GM18870 (cell line): ENCODE measurements around the gene FHDC1.
"Not testable (repeated sequence)": the region's sequence is repeated elsewhere in the genome, so short reads cannot be mapped to it uniquely, and the experiment has no call there.

Source experiments
- ATAC-seq: cut with Tn5 transposase; IDR thresholded peaks from one replicate; pipeline ENCODE4 v1.9.1; 2021; ENCODE audit warnings: moderate library complexity; ENCODE audit not compliant: unreplicated experiment

FHDC1 gene, protein sequence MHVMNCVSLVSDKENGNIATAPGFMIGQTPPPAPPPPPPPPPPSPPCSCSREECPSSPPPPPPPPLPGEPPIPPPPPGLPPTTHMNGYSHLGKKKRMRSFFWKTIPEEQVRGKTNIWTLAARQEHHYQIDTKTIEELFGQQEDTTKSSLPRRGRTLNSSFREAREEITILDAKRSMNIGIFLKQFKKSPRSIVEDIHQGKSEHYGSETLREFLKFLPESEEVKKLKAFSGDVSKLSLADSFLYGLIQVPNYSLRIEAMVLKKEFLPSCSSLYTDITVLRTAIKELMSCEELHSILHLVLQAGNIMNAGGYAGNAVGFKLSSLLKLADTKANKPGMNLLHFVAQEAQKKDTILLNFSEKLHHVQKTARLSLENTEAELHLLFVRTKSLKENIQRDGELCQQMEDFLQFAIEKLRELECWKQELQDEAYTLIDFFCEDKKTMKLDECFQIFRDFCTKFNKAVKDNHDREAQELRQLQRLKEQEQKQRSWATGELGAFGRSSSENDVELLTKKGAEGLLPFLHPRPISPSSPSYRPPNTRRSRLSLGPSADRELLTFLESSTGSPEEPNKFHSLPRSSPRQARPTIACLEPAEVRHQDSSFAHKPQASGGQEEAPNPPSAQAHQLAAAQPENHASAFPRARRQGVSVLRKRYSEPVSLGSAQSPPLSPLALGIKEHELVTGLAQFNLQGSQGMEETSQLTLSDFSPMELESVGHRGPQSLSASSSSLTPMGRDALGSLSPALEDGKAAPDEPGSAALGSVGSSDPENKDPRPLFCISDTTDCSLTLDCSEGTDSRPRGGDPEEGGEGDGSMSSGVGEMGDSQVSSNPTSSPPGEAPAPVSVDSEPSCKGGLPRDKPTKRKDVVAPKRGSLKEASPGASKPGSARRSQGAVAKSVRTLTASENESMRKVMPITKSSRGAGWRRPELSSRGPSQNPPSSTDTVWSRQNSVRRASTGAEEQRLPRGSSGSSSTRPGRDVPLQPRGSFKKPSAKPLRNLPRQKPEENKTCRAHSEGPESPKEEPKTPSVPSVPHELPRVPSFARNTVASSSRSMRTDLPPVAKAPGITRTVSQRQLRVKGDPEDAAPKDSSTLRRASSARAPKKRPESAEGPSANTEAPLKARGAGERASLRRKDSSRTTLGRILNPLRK

DNA sequence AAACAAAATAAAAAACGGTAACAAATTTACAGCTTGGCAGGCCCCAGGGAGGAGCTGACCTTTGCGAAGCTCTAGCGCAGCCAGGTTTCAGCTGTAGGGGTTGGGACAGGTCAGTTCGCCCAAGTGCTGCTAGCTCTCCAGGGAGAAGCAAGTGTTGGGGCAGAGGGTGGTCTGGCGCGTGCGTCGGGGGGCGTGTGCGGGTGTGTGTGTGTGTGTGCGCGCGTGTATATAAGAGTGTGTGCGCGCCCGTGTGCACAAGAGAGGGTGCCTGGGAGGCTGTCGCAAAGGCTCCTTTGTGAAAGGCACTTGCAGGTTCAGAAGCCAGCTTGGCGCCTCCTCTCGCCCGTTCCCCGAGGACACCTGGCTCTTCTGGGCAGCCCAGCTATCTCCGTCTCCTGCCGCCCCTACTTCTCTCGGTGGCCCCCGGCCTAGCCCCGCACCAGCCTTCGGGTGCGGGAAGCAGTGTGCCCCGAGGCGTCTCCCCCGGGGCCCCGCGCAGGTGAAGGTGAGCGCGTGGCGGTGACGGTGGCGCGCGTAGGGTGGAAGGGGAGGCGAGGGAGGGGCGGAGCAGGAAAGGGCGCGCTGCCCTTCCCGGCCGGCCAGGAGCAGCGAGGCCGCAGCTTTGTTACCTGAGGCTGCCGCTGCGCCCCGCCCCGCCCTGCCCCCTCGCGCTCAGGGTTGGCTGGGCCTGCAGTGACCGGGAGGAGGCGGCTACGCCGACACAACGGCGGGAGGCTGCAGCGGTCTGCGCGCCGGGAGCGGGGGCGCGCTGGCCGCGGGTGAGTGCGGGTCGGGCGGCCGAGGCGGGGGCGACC lies at the start of gene FHDC1:
Gene FHDC1 (plus strand): TSS at position 693 of the 815 bp plus-strand sequence. CDS start 6,735 bp downstream, outside the sequence.
- no peak for ATAC-seq

DNA sequence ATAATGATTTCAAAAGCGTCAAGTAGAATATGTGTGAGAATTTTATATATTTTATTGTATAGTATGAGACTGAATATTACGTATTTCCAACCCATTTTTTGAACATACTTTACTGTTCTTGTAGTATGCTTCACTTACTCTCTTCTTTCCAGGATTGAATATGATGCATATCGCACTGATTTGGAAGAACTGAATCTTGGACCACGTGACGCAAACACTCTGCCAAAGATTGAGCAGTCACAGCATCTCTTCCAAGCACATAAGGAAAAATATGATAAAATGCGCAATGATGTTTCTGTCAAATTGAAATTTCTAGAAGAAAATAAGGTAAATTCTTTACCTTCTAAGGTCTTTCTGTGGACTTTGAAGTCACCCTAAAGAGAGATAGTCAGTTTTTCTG lies 48.1 kb upstream of the FHDC1 start:
- ATAC-seq = no peak

DNA sequence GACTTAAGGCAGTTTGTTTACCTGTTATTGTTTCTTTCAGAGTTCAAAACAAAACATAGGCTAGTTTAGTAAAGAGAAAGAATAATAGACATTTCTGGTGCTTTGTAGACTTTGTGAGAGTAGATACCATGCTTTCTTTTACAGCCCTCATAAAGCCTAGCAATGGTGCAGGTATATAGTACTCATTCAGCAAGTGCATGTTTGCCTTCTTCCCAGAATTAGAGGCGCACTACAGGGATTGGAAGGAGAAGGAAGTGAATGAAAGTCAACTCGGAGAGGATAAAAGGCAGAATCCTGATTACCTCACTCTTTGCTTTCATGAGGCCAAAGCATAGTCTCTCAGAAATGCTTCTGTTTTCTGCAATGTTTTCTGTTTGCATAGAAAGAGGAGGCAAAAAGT lies 43.1 kb upstream of the FHDC1 start:
- no peak for ATAC-seq

DNA sequence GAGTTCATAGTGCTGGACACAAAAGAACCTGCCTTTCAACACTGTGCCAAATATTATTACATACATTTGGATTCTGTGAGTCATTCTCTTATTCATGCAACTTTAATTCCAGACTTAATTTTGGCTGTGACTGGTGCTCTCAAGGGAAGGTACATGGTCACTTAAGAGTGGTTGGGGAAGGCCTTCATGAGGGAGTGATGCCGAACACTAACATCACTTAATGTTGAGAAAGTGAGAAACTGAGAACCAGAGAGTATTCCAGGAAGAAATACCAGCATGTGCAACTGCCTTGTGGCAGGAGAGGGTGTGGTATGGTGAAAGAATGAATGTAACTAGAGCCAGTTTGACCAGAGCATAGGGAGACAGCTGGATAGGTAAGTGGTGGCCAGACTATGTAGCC lies 41.5 kb upstream of the FHDC1 start:
- ATAC-seq = no peak

DNA sequence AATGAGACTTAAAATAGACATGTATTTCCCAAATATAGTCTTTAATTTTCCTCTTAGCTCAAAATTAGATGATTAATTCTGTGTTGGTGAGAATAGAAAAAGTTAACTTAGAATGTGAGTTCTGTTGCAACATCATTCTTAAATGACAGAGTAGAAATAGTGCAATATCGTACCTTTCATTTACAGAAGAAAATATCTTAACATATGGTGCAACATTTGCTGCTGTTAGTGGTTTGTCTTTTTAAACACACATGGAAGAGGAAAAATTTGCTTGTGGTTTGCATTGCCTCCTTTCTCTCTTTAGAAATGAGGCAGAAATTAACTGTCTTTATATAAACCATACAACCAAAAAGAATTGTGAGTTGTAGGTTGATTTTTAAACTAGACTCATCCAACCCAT lies 39.3 kb upstream of the FHDC1 start:
- ATAC-seq = no peak

DNA sequence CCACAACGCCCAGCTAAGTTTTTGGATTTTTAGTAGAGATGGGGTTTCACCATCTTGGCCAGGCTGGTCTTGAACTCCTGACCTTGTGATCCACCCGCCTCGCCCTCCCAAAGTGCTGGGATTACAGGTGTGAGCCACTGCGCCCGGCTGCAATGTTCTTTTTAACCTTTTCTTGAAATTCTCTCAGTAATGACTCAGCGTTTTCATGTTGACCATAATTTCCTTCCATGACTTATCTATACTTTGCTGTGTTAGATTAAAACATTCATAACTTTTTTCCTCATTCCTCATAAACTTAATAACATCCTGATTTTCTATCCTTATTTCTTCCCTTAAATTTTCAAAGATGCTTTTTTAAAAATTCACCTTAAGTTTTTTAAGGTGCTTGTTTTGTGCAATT lies 38.0 kb upstream of the FHDC1 start:
- ATAC-seq = not testable (repeated sequence)

DNA sequence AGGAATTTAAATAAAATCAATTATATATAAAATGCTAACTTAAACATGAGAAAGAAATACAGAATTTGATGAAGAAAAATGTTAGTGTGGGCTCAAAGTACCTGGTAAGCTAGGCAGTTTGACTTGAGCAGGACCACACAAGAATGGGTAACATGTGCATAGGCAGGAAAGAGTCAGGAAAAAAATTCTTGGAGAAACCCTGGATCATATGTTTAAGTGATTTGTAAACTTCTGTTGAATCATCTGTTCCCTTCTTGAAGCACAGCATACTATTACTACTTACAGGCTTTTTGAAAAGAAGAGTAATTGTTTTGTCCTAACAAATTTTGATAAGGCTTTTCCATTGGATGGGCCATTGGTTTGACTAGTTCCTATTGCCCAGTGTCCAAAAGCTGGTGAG lies 37.5 kb upstream of the FHDC1 start:
- ATAC-seq = no peak

DNA sequence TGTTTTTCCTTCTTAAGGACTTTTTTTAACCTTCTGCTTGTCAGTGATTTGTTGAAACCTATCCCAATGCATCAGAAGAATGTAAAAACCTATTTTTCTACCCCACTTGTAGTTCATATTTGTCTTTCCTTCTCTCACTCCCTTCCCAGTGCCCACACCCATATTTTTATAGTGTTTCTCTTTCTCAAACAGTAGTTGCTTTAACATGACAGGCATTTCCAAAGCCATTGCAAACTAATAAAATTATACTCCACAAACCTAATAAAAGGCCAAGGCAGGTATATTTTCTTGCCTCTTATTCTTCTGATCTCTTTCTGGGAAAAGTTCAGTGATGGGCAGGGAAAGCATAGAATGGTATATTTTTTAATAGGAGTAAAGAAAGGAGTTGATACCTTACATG lies 35.7 kb upstream of the FHDC1 start:
- no peak for ATAC-seq

DNA sequence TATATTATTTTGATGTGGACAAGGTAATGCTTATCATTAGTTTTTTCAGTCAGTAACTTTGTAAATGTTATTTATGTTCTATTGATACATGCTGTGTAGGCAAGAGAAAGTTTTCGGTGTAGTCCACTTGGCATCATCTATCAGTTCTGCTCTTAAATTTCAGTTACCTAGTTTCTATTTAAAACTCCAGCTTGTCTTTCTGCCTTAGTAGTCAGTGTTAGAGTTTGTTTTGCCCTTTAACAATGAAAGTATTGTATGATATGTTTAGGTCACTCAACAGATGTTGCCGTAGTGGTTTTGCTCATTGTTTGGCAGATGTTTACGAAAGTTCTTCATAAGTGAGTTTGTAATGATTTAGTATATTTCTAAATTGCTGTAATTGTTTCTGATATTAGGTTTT lies 34.9 kb upstream of the FHDC1 start:
- no peak for ATAC-seq

DNA sequence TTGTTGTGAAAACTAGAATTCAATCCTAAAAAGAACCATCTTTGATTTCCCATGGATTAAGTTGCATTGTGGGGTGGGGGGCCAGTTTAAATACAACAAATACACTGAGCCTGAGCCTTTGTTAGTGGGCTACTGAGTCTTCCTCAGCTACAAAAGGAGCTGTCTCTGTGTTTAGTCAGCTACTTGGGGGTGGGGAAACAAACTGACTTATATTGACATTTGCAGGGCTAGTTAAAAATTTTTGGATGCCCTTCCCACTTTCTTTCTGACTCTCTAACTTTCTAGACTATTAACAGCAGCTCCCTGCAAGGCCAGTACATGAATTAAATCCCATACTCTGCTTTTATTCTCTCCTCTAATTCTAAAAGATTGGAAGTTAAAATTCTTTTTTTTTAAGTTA lies 32.5 kb upstream of the FHDC1 start:
- no peak for ATAC-seq

DNA sequence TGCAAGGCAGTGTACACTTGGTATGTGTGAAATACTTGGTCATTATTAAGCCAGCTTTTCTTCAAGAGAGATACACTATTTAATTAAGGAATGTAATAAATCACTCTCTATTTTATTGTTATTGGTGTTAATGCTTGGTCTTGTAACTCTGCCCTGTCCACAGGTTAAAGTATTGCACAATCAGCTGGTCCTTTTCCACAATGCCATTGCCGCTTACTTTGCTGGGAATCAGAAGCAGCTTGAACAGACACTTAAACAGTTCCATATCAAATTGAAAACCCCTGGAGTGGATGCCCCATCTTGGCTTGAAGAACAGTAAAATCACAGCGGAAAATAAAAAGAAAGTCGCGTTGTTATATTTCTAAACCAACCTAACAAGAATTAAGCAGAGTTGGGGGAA lies 26.2 kb upstream of the FHDC1 start:
- no peak for ATAC-seq

DNA sequence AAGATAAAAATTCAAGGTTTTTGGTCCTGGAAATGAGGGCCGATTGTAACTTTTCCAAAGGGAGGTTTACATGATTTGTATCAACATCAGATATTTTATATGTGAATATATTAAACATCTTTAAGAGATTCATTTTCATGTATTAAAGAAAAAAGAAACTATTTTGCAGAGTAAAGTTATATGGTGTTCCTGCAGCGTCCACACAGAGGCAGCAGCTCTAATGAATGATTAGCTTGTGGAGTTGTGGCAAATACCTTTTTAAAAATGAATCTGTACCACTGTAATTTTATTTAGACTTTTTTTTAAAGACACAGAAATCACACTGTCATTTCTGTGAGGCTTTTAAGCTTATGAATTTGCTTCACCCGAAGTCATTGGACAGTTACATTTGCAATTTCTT lies 25.6 kb upstream of the FHDC1 start:
- no peak for ATAC-seq

DNA sequence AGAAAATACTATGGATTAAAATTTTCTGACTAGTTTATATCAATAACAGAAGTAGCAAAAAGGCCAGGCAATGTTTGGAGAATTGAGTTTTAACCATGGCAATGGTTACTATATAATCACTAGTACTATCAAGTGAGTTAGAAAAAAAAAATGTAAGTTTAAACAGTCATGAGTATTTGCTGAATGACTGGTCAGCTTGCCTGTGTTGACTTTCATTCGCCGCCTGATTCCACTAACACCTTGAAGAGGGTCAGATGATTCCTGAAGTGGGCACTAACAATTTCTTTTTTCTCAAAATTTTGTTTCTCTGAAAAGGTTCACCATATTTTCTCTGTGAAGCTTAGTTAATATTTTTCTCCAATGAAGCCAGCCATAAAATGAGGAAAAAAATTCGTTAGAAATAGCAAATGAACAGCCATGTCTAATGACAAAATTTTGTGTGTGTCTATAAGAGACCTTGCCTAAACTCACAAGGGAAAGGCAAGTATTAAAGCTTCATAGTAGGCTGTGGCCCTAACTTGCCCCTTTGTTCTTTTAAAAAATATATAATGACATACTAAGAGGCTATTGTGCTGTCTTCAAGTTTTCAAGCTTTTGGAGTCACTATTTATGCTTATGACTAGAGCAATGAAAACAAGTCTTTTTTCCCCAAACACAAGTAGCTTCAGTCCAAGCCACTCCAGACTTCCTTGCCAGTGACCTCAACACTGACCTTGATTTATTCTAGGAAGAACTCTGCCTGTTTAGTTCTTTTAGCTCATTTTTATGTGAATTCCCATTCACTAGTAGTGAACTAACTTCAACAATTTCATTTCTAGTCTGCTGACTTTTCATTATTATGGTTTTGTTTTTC lies 18.4 kb upstream of the FHDC1 start:
- ATAC-seq = no peak

DNA sequence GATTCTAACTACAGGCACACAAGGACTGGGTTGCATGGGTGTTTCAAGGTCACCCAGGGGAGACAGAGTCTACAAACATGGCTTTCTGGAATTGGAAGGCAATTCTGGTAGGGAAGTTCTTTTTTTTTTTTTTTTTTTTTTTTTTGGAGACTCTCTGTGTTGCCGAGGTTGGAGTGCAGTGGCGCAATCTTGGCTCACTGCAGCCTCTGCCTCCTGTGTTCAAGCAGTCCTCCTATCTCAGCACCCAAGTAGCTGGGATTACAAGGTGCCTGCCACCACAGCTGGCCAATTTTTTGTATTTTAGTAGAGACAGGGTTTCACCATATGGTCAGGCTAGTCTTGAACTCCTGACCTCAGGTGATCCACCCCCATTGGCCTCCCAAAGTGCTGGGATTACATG lies 16.3 kb upstream of the FHDC1 start:
- ATAC-seq = no peak

DNA sequence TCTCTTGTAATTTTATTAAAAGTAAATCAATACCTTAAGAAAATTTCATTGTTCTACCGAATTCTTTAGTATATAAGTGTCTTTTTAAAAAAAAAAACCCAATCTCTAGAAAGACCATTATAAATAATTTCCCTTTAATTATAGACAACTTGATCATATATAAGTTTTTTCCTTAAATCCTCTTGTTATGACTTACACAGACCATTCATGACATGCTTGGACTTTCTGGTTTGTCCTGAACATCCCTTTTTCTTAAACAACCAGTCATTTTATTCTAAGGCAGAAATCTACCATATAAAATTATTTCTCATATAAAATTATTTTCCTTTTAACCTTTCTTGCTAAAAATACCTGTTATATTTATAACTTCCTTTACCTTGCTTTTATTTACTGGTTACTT lies 15.4 kb upstream of the FHDC1 start:
- no peak for ATAC-seq

DNA sequence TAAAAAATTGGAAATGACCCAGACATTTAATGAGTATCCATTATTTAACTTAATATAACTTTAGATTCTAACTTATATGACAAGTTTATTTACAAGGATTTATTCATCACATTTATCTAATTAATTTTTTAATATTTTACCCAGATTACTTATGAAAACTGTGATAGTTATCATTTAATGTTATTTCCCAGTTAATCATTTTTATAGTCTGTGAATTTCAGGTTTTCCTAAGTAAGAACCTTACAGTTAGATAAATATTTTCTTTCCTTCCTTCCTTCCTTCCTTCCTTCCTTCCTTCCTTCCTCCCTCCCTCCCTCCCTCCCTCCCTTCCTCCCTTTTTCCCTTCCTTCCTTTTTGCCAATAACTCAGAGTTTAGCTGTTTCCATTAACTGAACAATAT lies 14.8 kb upstream of the FHDC1 start:
- ATAC-seq = no peak

DNA sequence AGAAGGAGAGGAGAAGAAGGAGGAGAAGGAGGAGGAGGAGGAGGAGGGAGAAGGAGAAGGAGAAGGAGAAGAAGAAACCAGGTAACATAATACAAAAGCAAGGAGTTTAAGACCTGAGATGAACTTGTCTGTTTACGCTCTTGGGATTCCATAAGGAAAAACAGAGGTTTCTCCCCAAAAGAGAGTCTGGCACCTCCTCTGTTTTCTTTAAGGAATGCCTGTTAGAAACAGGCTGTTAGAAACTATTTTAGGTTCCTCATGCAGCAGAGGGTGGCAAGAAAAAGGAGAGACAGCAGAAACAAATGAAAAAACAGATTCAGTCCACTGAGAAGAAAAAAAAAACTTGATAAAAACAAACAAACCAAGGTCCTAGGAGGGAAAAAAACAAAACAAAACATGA lies 10.3 kb upstream of the FHDC1 start:
- ATAC-seq = no peak

DNA sequence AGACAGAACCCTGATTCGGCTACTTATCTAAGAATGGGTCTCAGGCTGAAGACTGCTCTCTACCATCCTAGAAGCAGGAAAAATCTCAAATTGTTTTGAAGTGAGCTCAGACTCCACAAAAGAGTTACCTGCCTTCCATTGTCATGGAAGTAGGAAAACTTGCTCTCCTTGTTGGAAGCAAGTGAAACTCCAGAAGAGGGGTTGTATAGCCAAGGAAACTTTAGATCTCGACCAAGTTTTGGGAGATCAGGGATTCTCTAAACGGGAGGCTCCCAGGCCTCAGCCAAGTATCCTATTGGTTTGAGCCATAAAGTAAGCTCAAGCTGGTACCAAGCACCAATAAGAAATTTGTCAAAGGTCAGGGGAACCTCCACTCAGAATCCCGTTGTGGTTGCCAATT lies 9.2 kb upstream of the FHDC1 start:
- no peak for ATAC-seq

DNA sequence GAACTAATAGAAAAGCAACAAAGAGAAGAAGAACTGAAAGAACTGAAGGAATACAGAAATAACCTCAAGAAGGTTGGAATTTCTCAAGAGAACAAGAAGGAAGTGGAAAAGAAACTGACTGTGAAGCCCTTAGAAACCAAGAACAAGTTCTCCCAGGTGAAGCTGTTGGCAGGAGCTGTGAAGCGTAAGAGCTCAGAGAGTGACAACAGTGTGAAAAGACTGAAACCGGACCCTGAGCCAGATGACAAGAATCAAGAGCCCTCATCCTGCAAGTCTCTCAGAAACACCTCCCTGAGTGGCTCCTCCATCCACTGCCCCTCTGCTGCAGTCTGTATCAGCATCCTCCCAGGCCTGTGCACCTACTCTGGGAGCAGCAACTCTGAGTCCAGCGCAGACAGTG lies 8.4 kb upstream of the FHDC1 start:
- ATAC-seq = no peak

DNA sequence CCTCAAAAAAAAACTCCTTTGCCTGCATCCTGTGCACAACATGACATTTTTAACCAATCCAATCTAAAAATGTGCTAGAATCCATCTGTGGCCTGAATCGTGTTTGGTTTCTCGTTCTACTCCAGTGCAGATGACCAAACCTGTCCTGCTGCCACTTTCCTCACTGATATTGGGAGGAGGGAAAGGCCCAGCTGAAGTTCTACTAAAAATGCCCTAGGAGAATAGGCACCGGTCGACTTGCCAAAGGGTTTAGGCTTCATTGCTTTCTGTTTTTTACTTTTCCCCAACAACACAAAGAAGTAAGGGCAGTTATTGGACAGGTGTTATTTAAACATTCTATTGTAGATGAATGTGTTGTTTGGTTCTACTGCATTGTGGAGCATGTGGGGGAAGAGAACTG lies 7.8 kb upstream of the FHDC1 start:
- ATAC-seq = no peak
